ENCODE data around the gene TECTB.

TECTB gene

DNA sequence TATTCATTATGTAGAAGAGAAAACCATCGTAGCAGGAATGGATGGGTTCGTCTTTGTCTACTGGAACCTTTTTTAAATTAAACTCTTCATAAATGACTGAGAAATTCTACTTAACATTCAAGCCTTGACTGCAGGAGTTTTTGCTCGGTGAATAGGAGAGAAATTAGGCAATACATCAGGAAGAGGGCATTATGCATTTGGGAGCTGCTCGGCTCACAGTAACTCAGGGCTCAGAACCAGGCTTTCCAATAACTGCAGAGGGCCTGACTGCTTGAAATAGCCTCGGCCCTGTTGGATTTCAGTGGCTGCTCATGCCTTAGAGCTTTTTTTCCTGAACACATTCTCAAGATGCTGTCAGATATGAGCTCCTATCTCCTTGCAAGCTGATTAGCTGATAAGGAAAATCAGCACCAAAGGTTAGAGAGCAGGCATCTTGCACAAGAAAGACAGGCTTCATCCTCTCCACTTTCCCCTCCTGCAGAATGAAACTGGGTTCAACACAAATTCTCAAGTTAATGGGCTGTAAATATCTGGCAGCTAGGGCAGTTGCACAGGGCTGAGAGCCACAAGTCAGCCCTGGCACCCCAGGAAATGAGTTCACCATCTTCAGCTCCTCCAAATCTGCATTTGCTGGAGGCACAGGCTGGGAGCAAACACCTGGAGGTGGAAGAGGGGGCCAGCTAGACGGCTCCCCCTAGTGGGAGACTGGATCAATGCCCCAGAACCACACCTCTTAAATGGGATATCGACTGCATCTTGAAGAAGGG is 24.3 kb downstream of the TECTB start:
- peak; percentile 43 for DNase-seq (ENCODE audit: low read depth)

GRCh38 chr10:112308125-112308502 is 24.9 kb downstream of the TECTB start:
- no peak for DNase-seq (ENCODE audit: low read depth)

- no peak for DNase-seq (ENCODE audit: low read depth)
Measured at GRCh38 chr10:112311481-112311880, 28.3 kb downstream of the TECTB start.

GRCh38 chr10:112313234-112313633 is 30.0 kb downstream of the TECTB start:
- DNase-seq (ENCODE audit: low read depth) = no peak

DNA sequence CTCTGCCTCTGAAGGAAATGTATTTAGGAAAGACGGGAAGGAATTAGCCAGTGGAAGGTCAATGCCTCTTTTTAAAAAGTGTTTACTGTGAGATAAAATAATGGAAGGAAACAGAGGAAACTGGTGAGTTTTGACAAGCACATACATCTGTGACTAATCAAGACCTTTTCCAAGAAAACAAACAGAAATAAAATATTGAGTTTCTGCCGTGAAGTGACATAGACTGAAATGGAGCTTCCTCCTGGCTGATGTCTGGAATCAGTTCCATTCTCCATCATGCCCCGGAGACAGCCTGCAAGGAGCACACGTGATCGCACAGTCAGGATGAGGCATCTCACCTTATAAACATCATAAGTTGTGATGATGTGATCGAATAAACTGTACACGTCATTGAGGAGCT is 30.7 kb downstream of the TECTB start:
- no peak for DNase-seq (ENCODE audit: low read depth)

DNA sequence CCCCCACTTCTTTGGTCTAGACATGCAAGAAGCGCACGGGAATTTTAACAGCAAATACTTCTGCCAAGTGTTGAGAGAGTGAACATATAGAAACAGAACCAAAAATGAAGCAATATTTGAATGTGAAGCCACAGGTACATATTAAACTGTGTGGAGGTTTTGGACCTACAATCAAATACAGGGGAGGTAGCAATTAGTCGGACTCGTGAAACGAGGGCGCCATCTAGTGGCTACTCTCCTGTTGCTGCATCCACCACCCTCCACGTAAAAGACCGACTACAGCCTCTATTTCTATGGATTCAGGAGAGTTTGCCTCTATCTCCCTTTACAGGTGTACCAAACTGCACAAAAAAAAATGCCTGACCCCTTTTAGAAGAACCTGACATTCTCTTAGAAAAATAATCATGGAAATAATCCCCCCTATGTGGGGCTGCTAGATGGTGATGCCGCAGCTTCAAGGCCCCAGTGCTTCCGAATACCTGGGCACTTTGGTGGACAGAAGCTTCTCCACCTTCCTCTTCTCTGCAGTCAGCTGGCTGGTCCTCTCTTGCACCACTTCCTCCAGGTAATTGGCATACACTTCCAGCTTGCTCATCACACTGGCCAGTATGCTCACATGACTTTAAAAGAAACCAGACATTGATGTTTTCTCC is 31.7 kb downstream of the TECTB start:
- peak; percentile 66 for DNase-seq (ENCODE audit: low read depth)

DNA sequence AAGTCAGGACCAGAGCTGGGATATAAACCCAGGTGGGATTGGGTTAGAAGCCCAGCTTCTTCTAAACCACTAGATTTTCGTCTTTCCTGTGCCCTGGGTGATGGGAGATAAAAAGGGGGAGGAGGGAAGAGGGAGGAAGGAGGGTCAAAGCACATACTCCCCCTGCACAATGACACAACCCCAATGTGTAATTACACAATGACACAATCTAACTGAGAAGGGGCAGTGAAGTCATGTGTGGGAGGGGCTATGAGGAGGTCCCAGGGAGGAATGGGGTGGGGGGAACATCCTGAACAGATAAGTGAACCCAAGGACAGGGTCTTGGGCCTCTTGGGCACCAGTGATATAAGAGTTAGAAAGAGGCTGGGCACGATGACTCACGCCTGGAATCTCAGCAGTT is 44.5 kb downstream of the TECTB start:
- DNase-seq (ENCODE audit: low read depth) = no peak

DNA sequence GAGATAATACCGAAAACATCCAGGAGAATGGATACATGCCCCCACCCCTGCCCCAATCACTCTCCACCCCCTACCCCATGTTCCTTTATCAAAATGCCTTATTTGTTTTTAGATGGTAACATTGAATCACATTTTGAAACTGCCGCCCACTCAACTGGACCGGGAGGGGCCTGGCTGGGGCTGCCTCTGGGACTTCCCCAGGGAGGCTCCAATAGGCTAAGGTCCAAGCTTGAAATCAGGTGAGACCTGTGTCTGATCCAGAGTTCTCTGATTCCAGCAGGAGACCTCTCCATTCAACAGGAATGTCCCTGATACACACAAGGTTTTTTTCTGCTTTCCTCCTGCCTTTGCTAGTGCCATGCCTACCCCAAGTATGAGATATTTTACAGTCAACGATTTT is 47.0 kb downstream of the TECTB start:
- DNase-seq (ENCODE audit: low read depth) = no peak

DNA sequence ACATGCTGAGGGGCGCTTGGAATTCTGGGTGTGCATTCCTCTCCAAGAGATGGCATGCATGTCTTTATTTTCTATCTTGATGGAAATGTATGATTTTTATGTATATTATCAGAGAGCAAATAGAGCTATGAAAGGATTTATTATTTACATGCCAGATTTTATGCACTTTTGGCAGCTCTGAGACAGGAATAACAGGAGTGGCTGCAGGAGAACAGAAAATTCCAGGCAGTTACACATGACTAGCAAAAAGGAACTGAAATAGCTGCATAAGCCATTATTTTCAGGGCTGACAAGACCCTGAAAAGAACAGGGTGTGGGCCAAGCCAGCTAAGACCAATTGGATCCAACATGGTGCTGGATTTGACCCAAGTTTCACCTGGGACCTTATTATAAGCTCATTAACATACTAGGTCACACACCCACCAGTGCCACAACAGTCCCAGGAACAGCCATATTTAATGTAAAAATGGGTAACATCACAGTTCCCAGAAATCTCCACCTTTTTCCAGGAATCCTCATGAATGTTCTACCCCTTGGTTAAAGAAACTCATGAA is 47.5 kb downstream of the TECTB start:
- DNase-seq (ENCODE audit: low read depth) = no peak

- no peak for DNase-seq (ENCODE audit: low read depth)
Measured at GRCh38 chr10:112332022-112332421, 48.8 kb downstream of the TECTB start.

GRCh38 chr10:112332509-112333228 is 49.5 kb downstream of the TECTB start:
- peak; percentile 23 for DNase-seq (ENCODE audit: low read depth)

DNA sequence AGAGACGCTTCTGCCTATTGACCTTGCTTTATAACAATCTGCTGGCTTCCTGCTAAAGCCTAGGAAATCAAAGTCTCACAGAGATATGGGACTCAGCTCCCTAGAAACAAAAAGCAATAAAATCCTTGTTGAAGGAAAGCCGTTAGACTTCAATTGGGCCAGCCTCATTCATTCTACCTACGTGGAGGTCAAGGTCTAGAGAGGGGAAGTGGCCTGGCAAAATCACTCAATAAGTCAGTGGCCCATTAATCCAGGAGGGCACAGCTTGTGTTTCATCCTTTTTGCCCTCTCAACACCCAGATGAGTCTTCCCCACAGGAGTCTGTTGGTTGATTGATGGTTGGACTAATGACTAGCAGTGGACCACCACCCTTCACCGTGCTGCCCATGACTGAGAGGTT is 50.3 kb downstream of the TECTB start:
- no peak for DNase-seq (ENCODE audit: low read depth)

GRCh38 chr10:112335111-112335867 is 52.1 kb downstream of the TECTB start:
- peak; percentile 40 for DNase-seq (ENCODE audit: low read depth)

DNA sequence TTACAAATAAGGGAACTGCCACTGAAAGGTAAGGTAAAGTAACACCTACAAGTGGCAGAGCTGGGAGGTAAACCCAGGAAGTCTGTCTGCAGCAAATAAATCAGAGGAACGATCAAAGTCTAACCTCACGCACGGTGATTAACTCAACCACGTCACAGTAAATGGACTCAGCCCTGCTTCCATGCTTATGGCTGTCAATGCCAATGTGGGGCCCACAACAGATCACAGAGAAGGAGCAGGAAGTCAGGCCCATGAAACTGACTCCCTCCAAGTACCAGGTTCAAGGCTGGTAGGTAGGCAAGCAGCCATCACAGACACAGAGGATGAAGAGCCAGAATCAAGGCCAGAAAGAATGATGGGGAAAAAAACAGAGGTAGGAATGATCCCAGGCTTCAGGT is 52.7 kb downstream of the TECTB start:
- no peak for DNase-seq (ENCODE audit: low read depth)

DNA sequence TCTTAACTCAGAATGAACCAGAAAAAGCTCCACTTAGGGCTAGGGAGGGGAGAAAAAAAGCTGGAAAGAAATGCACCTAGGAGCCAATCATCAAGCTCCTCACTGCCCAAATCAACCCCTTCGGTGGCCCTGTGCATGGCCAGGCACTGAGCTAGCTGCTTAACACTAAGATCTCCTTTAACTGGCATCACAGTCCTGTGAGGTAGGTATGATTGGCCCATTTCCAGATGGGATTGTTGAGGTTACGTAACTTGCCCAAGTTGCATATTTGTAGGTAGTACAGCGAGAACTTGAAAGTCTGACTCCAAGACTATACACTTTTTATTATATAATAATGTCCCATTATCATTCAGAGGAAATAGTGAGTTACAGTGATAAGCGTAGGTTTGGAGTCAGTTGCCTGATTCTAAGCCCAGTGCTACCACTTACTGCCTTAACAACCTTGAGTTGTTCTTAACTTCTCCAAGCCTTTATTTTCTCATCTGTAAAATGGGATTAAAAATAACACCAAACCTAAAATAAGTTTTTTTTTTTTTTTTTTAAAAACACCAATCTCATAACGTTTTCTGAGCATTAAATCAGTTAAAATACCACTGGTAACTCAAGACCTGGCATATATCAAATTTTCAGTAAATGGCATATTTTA is 53.5 kb downstream of the TECTB start:
- DNase-seq (ENCODE audit: low read depth) = no peak

DNA sequence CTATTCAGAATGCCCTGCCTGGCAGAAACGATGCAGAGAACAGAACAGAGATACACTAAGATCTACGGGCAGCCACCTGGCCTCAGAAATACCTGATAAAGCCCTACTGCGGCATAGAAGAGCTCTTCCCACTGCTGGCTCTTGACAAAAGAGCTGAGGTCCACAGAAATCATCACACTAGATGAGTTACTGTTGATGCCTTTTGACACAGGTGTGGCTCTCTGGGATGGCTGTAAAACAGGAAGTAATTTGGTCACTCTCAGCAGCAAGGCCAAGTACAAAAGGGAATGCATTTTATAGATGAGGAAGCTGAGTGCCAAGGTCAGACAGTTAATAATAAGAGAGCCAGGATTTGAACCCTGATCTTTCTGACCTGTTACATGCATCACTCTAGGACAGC is 55.8 kb downstream of the TECTB start:
- DNase-seq (ENCODE audit: low read depth) = no peak

GRCh38 chr10:112340601-112341000 is 57.4 kb downstream of the TECTB start:
- no peak for DNase-seq (ENCODE audit: low read depth)

DNA sequence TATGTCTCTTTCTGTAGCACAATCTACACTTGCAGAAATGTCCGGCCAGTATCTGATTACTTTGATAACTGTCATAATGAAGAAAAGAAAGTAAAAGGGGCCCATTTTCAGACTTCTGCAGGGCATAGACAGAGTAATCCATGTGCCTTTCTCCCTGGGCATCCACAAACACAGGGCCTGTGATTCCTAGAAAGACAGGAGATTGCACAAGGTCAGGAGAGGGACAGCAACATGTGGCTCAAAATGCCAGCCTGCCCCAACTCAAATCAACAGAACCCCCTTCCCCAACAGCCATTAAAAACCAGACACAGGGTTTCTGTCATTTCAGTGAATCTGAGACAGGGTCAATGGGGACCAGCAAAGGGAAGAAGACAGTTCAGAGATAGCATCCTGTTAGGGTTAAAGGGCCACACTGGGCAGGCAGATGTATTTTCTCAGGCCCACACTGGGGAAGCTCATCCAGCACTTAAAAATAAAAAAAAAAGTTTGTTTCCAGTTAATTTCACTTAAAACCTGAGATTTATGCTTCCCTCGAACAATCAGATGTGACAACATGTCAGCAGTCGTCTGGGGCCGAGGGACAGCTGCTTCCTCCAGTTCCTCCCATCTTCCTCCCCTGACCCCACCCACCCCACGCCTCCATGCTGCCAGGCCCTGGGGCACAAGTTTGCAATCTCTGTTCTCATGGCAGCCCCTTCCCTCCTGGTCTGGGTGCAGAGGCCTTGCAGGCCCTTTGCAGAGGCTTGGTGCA is 60.0 kb downstream of the TECTB start:
- no peak for DNase-seq (ENCODE audit: low read depth)

- DNase-seq (ENCODE audit: low read depth) = no peak
Measured at GRCh38 chr10:112344261-112344660, 61.1 kb downstream of the TECTB start.

- DNase-seq (ENCODE audit: low read depth) = no peak
Measured at GRCh38 chr10:112345202-112345601, 62.0 kb downstream of the TECTB start.

- DNase-seq (ENCODE audit: low read depth) = no peak
Measured at GRCh38 chr10:112345743-112346142, 62.5 kb downstream of the TECTB start.
